K562 (cell line): ENCODE measurements around the gene FANCI. TPM values are rescaled to one million over a fixed set of nuclear protein-coding genes. Genes with fewer than 3 reads are reported as not detected.

ENCODE experiments used
- CEBPG ChIP-seq, 3 experiments: fragments of 200-800 bp in 1 of 3; sonication (Bioruptor generic) in 1 of 3; sonication (generic) in 1 of 3; formaldehyde crosslinking in 1 of 3; IDR thresholded peaks in 2 of 3; conservative IDR thresholded peaks in 1 of 3; 2 replicates each; pipeline versions ENCODE4 v1.6.1 to v1.8.0; 2016 to 2022; ENCODE audit warnings: missing compliant biosample characterization in 2 of 3, missing genetic modification characterization in 2 of 3, mild to moderate bottlenecking in 1 of 3, missing genetic modification reagents in 1 of 3
- DMBX1 ChIP-seq: fragments of 250-450 bp; sonication (Bioruptor Pico); IDR thresholded peaks from 2 replicates; pipeline ENCODE4 v1.8.0; 2022; ENCODE audit warnings: inconsistent platforms, mild to moderate bottlenecking, moderate library complexity, borderline replicate concordance
- ELK1 ChIP-seq: sonication (generic); formaldehyde crosslinking; IDR thresholded peaks from 2 replicates; pipeline ENCODE4 v1.8.1; 2022; ENCODE audit warnings: missing genetic modification reagents
- GATAD2A ChIP-seq: fragments of 450-650 bp; IDR thresholded peaks from 2 replicates; pipeline ENCODE4 v1.6.1; 2017
- HDAC1 ChIP-seq, 2 experiments: fragments of 450-650 bp; IDR thresholded peaks; 2 replicates each; pipeline ENCODE4 v1.6.1; 2016 to 2017; ENCODE audit warnings: inconsistent platforms in 1 of 2, mild to moderate bottlenecking in 1 of 2, moderate library complexity in 1 of 2
- HMG20B ChIP-seq: fragments of 250-450 bp; sonication (Bioruptor Pico); IDR thresholded peaks from 2 replicates; pipeline ENCODE4 v1.5.0; 2021; ENCODE audit warnings: mild to moderate bottlenecking
- ILF3 ChIP-seq: fragments of 450-650 bp; IDR thresholded peaks from 2 replicates; pipeline ENCODE4 v1.6.1; 2018; ENCODE audit warnings: antibody characterized with exemption, mild to moderate bottlenecking, moderate library complexity, borderline replicate concordance
- IRF2 ChIP-seq: sonication (generic); formaldehyde crosslinking; IDR thresholded peaks from 2 replicates; pipeline ENCODE4 v1.8.1; 2022; ENCODE audit warnings: mild to moderate bottlenecking, missing genetic modification reagents
- MEIS2 ChIP-seq: fragments of 450-650 bp; IDR thresholded peaks from 2 replicates; pipeline ENCODE4 v1.6.1; 2014; ENCODE audit warnings: mild to moderate bottlenecking; ENCODE audit not compliant: partially characterized antibody
- MTF1 ChIP-seq: fragments of 250-450 bp; sonication (Bioruptor Pico); IDR thresholded peaks from 2 replicates; pipeline ENCODE4 v1.9.0; 2021; ENCODE audit warnings: moderate library complexity, mild to moderate bottlenecking, inconsistent platforms, borderline replicate concordance
- MYNN ChIP-seq, 2 experiments: sonication (generic); formaldehyde crosslinking in 1 of 2; IDR thresholded peaks; 2 replicates each; pipeline versions ENCODE4 v1.5.0 to v1.6.1; 2016 to 2020; ENCODE audit warnings: antibody characterized with exemption in 1 of 2, missing genetic modification reagents in 1 of 2
- NEUROD1 ChIP-seq: fragments of 150-350 bp; IDR thresholded peaks from 2 replicates; pipeline ENCODE4 v1.6.1; 2014; ENCODE audit warnings: borderline replicate concordance, low read length, low read depth; ENCODE audit not compliant: partially characterized antibody
- SMARCA4 ChIP-seq: fragments of 450-650 bp; IDR thresholded peaks from 2 replicates; pipeline ENCODE4 v1.6.1; 2016
- TRIM24 ChIP-seq, 2 experiments: fragments of 450-650 bp; IDR thresholded peaks; 2 replicates each; pipeline ENCODE4 v1.6.1; 2016
- ZNF133 ChIP-seq: fragments of 250-450 bp; sonication (Bioruptor Pico); IDR thresholded peaks from 2 replicates; pipeline ENCODE4 v1.4.0; 2020; ENCODE audit warnings: mild to moderate bottlenecking
- ZNF140 ChIP-seq: fragments of 250-450 bp; sonication (Bioruptor Pico); IDR thresholded peaks from 2 replicates; pipeline ENCODE4 v1.8.0; 2021; ENCODE audit warnings: moderate library complexity, mild to moderate bottlenecking, inconsistent platforms
- ZNF239 ChIP-seq: fragments of 250-450 bp; sonication (Bioruptor Pico); IDR thresholded peaks from 2 replicates; pipeline ENCODE4 v1.4.0; 2020; ENCODE audit warnings: mild to moderate bottlenecking
- ZNF277 ChIP-seq: fragments of 250-450 bp; sonication (Bioruptor Pico); IDR thresholded peaks from 2 replicates; pipeline ENCODE4 v1.8.0; 2022; ENCODE audit warnings: inconsistent platforms, mild to moderate bottlenecking, moderate library complexity, borderline replicate concordance
- ZNF354B ChIP-seq: fragments of 250-450 bp; sonication (Bioruptor Pico); IDR thresholded peaks from 2 replicates; pipeline ENCODE4 v1.4.0; 2020
- ZNF444 ChIP-seq: fragments of 250-450 bp; sonication (Bioruptor Pico); IDR thresholded peaks from 2 replicates; pipeline ENCODE4 v1.4.0; 2020; ENCODE audit warnings: mild to moderate bottlenecking, moderate library complexity
- ZNF668 ChIP-seq: fragments of 250-450 bp; sonication (Bioruptor Pico); IDR thresholded peaks from 2 replicates; pipeline ENCODE4 v1.8.0; 2022; ENCODE audit warnings: mild to moderate bottlenecking, inconsistent platforms
- ZZZ3 ChIP-seq: fragments of 450-650 bp; IDR thresholded peaks from 2 replicates; pipeline ENCODE4 v1.6.1; 2016; ENCODE audit warnings: antibody characterized with exemption, mild to moderate bottlenecking, moderate library complexity
- polyA plus RNA-seq, 8 experiments: library from polyadenylated mRNA; depleted of rRNA in 4 of 8; stranded (reverse) in 5 of 8; unstranded in 3 of 8; fragments of >200 nt; fragmentation: Nextera tagmentation in 2 of 8; fragmentation: Illumina TruSeq in 1 of 8; extraction: Ambion mirVana in 2 of 8; extraction: Trizol in 1 of 8; gene quantifications; 2 replicates each; pipeline versions ENCODE4 v1.2.1 to v1.2.3, GENCODE V29; 2011 to 2014; ENCODE audit warnings: inconsistent platforms in 1 of 8, missing spikeins in 1 of 8
- total RNA-seq, 7 experiments: library from RNA; depleted of rRNA in 6 of 7; stranded (reverse); fragments of >200 nt in 6 of 7; fragmentation: Illumina TruSeq in 2 of 7; extraction: Trizol in 2 of 7; gene quantifications; 2 replicates each; pipeline versions ENCODE4 v1.2.1 to v1.2.3, GENCODE V29; 2011 to 2021; ENCODE audit warnings: low replicate concordance in 1 of 7
- TF ChIP-seq, protein P1 (sequence below): fragments of 450-650 bp; IDR thresholded peaks from 2 replicates; pipeline ENCODE4 v1.6.1; 2017; ENCODE audit warnings: mild to moderate bottlenecking, moderate library complexity

FANCI gene
- total and polyA plus RNA-seq, 9 of the 15 experiments (the other 6 are each of a cell fraction or from before 2014, with no cell fraction given): 72.1 to 165 (median 131) TPM

- no peak for TF ChIP-seq MTF1
- TF ChIP-seq ZNF277 (CRISPR knock-in tag): no peak
- peak; percentile 75 for TF ChIP-seq NEUROD1
- TF ChIP-seq SMARCA4: no peak
- TF ChIP-seq HDAC1 (IDR thresholded peaks at IDR 0.05): peak; percentile 22 to 99; a peak in 3 of 4 replicates
- TF ChIP-seq ZNF354B (CRISPR knock-in tag): no peak
- TF ChIP-seq HMG20B (CRISPR knock-in tag): no peak
- no peak for TF ChIP-seq IRF2 (CRISPR knock-in tag)
- 0 out of 4 replicates have a peak, but pooled peaks of 1 of the 2 experiments have one; percentile 6 for TF ChIP-seq TRIM24 (IDR thresholded peaks at IDR 0.05)
- no peak for TF ChIP-seq ZNF668
- no peak for TF ChIP-seq ILF3
- peak; percentile 67; the same call in 1 of the 2 replicates for TF ChIP-seq GATAD2A
- TF ChIP-seq ZNF239: no peak
- peak; percentile 53; the same call in 1 of the 2 replicates for TF ChIP-seq CEBPG (CRISPR knock-in tag; IDR thresholded peaks at IDR 0.05)
- TF ChIP-seq CEBPG (tag; conservative IDR thresholded peaks at IDR 0.05 in 1 of 2, IDR thresholded peaks at IDR 0.05 in 1 of 2): peak in 1 of 2 experiments; percentile 32; a peak in 2 of 4 replicates
- peak; percentile 68; the same call in 1 of the 2 replicates for TF ChIP-seq ZZZ3
- TF ChIP-seq ZNF133 (CRISPR knock-in tag): no peak
- TF ChIP-seq MEIS2: peak; percentile 53
- TF ChIP-seq, protein P1, sequence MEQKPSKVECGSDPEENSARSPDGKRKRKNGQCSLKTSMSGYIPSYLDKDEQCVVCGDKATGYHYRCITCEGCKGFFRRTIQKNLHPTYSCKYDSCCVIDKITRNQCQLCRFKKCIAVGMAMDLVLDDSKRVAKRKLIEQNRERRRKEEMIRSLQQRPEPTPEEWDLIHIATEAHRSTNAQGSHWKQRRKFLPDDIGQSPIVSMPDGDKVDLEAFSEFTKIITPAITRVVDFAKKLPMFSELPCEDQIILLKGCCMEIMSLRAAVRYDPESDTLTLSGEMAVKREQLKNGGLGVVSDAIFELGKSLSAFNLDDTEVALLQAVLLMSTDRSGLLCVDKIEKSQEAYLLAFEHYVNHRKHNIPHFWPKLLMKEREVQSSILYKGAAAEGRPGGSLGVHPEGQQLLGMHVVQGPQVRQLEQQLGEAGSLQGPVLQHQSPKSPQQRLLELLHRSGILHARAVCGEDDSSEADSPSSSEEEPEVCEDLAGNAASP: no peak
- no peak for TF ChIP-seq MYNN (IDR thresholded peaks at IDR 0.05)
- TF ChIP-seq MYNN (CRISPR knock-in tag; IDR thresholded peaks at IDR 0.05): no peak
- TF ChIP-seq ELK1 (CRISPR knock-in tag): peak; percentile 62; the same call in 1 of the 2 replicates
- TF ChIP-seq ZNF444 (CRISPR knock-in tag): no peak
- no peak for TF ChIP-seq ZNF140 (CRISPR knock-in tag)
- no peak for TF ChIP-seq DMBX1 (CRISPR knock-in tag)
Measured at GRCh38 chr15:89243691-89244573, at the start of gene FANCI (continued).
